Spleen (tissue), 7 donors: Measurements from ENCODE around the gene CHD3.

ENCODE experiments used
- CTCF ChIP-seq, 11 experiments: fragments of 200-600 bp in 7 of 11; fragments of 450-650 bp in 4 of 11; sonication (generic) in 4 of 11; IDR thresholded peaks in 8 of 11; conservative IDR thresholded peaks in 3 of 11; 1 replicate in 7 of 11; 2 replicates in 4 of 11; pipeline versions ENCODE4 v1.4.0 to v1.8.0; 2016 to 2021; ENCODE audit warnings: antibody characterized with exemption in 11 of 11, inconsistent platforms in 4 of 11, mild to moderate bottlenecking in 1 of 11
- POLR2A ChIP-seq, 3 donors: fragments of 450-650 bp; IDR thresholded peaks; one replicate each; pipeline ENCODE4 v1.5.1; 2017; ENCODE audit warnings: antibody characterized with exemption in 3 of 3, mild to moderate bottlenecking in 1 of 3
- donor health status: DM: no; HTN: no; CAD: no; lungs with moderate emphysema.
- donor health status: DM: no; HTN: no; CAD: no.
- donor health status: DM: no; HTN: no; CAD: no.

DNA sequence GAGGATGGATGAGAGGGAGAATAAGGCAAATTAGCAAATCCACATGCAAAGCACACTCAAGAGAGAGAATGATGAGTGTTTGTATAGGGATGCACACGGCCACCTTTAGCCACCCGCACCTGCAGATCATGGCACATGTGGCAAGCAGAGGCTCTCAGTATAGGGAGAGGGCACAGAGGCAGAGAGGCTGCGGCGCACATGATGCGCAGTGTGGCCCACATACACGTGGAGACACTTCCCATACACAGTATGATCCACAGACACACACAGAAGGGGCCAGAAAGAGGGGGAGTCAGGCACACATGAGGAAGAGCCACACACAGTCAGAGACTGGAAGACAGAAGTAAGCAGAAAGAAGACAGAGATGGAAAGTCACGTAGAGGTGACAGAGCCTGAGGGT is 6.5 kb upstream of the CHD3 start:
- no peak for TF ChIP-seq CTCF (IDR thresholded peaks at IDR 0.05 in 8 of 11, conservative IDR thresholded peaks at IDR 0.05 in 3 of 11)
- no peak for TF ChIP-seq POLR2A (IDR thresholded peaks at IDR 0.05)
